HG03095 (cell line): ENCODE results near the gene SAE1.

Experiments used
- ATAC-seq: cut with Tn5 transposase; IDR thresholded peaks from one replicate; pipeline ENCODE4 v1.9.1; 2021; ENCODE audit warnings: moderate library complexity; ENCODE audit not compliant: unreplicated experiment

SAE1 gene

DNA sequence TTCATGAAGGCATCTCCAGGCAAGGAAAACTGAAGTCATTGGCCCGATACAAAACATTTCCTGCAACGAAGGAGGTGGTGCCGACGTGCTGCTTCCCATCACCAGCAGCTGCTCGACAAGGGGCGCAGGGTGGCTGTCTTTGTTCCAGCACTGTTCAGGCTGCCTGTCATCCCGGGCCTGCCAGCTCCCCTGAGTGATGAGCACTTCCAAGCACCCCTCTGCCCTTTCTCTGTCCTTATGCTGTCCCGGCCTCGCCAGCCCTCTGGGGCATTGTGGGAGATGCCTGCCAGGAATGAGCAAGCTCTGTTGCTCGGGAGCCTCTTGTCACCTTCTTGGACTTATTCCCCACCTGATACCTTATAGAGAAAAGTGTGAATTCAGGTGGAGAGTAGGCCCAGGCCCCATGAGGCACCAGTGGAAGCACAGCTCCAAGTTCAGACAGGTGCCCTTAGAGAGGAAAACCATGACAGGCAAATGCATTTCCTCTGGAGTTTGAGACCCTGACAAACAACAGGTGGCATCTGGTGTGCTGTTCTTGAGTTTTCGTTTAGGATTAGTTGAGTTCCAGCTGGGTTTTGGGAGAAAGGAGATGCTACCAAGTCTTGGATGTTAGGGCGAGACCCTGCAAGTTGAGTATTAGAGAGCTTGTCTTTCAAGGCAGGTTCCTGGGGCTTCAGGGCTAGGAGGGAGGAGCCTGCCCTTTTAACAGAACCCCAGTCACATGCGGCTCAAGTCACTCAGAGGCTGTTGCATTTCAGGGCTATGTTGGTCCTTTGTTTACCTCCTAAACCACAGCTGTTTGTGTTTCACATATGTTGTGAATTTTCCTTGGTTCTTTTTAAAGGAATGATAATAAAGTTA is 78.9 kb downstream of the SAE1 start:
- ATAC-seq: no peak

DNA sequence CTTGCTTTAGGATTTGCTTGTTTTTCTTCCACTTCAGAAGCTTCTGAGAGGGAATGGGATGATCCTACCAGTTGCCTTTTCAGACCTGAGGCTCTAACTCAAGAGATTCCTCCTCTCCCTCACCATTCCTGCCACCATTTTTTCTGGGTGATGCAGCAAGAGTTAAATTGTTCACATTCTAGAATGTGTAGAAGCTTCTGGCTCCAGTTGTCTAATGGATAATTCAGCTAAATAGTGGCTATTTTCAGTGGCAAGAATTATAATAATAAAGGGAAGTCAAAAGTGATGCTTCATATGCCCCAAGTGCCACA is 79.5 kb downstream of the SAE1 start:
- no peak for ATAC-seq

- ATAC-seq: no peak
These were observed 80.2 kb downstream of the SAE1 start for GRCh38 chr19:47210689-47211316.

GRCh38 chr19:47215581-47215980 is 84.9 kb downstream of the SAE1 start:
- no peak for ATAC-seq

DNA sequence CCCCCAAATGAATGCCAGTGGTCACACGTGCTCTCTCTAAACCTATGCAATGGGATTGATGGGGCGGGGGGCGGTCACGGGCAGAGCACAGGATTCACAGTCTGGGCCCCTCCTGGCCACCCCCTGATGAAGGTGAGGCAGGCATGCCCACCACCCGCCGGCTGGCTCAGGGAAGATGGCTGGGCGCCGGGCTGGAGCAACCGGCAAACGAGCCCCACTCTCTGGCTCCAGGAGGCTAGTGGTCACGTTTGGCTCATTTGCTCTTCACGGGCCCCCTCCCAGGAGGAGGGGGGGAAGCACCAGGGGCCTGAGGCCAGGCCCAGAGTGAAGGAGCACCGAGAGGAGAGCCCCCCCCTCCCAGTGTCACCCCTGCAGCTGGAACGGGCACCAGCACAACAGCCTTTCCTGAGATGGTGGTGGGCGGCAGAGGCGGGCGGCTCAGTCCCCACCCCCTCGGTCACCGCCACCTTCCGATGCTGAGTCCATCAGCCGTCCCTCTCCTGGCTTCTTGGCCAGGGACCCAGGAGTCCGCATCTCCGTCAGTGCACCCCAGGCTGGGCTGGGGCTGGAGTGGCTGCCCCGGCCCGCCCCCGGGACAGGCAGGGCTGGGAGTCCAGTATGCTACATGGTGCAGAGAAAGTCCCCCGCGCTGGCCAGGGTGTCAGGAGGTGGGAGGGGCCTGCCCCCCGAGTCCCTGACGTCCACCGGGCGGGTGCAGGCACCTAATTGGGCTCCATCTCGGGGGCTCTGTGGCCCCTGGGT is 90.6 kb downstream of the SAE1 start:
- no peak for ATAC-seq

GRCh38 chr19:47221890-47222289 is 91.3 kb downstream of the SAE1 start:
- no peak for ATAC-seq

GRCh38 chr19:47225746-47226425 is 95.3 kb downstream of the SAE1 start:
- peak; percentile 26 for ATAC-seq

DNA sequence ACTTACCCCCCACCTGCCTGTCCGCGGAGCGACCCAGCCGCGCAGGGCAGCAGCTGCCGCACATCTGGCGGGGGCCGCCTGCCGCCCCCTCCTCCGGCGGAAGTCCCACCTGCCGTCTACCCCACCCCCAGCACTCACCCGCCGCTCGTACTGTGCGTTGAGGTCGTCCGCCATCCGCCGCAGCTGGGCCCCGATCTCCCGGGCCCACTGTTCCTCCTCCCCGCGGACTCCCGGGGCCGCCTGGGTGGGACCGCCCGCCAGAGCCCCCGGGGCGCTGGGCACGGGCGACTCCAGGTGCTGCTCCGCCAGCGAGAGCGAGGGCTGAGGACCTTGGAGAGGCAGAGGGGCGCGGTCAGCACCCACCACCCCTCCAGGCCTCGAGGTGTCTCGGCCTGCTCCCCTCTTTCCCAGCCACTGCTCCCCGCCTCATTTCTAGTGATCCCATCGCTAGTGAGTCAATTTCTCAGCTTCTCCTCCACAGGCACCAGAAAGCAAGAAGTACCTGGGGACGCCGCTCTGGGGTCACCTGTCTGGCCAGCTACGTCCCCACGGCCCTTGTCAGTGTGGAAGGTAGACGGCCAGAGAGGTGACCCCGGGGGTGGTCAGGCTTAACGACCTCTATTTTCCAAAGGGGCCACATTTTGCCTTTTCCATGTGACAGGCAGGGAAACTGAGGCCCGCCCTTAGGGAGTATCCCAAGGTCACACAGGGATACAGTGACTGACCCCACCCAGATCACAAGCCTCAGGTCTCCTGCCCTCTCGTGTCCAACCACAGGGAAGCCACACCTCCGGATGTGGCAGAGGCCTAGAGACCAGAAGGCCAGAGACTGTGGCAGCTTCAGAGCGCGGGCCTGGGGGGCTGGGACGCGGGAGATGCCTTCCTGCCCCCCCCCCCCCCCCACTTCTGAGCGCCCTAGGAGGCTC is 96.1 kb downstream of the SAE1 start:
- ATAC-seq: peak; percentile 31

- no peak for ATAC-seq
These were observed 96.9 kb downstream of the SAE1 start for GRCh38 chr19:47227352-47228167.

GRCh38 chr19:47228168-47228936 is 97.7 kb downstream of the SAE1 start:
- no peak for ATAC-seq

DNA sequence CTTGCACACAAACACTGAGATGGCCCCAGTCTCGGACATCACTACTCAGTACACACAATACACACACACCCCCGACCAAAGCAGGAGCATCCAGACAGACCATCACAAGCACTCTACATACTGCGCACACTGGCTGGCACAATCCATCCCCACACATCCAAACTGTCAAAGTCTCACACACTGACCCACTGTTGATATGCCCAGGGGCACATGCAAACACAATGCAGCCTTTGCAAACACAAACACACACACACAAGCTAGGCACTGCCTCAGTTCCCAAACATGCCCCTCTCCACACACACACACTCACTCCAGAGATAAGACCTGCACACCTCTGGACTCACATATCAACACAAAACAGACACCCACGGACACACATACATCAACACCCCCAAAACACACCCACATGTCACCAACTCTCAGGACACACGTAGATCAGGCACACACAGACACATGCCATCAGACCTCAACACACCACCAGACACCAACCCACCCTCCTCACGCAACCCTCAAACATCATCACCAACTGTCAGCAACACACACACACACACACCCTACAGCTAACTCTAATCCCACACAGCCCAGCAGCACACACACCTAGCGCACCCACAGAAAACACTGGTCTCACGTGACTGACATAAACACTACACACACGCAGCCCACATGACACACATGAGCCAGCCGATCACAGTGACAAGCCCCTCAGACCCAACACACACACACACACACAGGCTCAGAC is 98.5 kb downstream of the SAE1 start:
- ATAC-seq: no peak

GRCh38 chr19:47229676-47230053 is 99.0 kb downstream of the SAE1 start:
- ATAC-seq: no peak

GRCh38 chr19:47230054-47230920 is 99.7 kb downstream of the SAE1 start:
- no peak for ATAC-seq

DNA sequence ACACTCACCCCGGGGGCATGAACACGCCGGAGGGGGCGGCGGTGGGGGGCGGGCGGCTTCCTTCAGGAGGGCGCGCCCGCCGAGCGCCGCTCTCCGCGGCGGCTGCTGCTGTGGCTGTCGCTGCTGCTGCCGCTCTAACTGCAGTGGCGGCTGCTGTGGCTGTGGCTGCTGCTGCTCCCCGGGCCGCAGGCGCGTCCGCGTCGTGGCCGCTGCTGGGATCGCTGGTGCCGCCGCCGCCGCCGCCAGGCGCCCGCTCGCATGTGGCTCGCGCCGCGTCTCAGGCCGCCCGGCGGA is 100.2 kb downstream of the SAE1 start, which contains the start of gene BBC3:
TSS of gene BBC3 (minus strand) at position 279 of the 294 bp plus-strand sequence. CDS start 2,768 bp downstream, outside the sequence.
- ATAC-seq: no peak

DNA sequence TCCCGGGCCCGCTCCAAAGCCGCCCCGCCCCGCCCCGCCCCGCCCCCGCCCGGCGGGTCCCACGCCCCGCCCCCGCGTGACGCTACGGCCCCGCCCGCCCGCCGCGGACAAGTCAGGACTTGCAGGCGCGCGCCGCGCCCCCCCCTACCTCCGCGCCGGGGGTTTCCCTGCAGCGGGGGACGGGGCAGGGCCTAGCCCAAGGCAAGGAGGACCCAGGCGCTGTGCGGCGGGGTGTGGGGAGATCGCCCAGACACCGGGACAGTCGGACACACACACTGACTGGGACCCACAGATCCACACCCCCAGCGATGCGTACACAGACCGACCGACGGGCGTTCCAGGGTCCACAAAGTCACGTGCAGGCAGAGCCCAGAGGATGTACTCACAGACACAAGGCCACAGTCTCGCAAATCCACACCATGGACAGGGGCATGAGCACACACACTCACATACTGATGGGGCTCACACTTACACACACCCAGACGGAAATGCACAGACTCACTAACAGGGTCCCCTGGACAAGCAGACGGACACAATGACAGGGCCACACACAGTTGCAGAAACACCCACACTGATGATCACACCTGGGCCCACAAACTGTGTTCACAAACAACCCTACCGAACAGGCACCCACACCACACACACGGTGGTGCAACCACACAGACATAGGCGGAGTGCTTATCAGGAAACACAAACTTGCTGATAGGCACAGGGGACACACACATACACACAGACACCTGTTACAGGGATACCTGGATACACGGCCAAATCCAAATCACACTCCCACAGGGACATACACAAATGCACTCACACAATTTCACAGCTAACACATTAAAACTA is 100.8 kb downstream of the SAE1 start:
- no peak for ATAC-seq
